H9 (cell line): Measurements from ENCODE around the gene TOX4. TPM values are rescaled to one million over a fixed set of nuclear protein-coding genes. Genes with fewer than 3 reads are reported as not detected.

ENCODE experiments used
- DNase-seq: peaks from one replicate; pipeline ENCODE4 v3.0.0-alpha.2; 2017
- H2AFZ ChIP-seq: one replicate; pipeline ENCODE4 v1.6.1; 2013; ENCODE audit warnings: mild to moderate bottlenecking, low read length, control low read depth, moderate library complexity
- H2AK5ac ChIP-seq: 2 replicates; pipeline ENCODE4 v1.6.1; 2013; ENCODE audit warnings: low read length, control low read depth, mixed read lengths; ENCODE audit not compliant: insufficient read length
- H2BK120ac ChIP-seq: one replicate; pipeline ENCODE4 v1.6.1; 2013; ENCODE audit warnings: low read depth, mild to moderate bottlenecking, low read length, control low read depth, inconsistent platforms; ENCODE audit not compliant: poor library complexity, severe bottlenecking
- H2BK12ac ChIP-seq: 2 replicates; pipeline ENCODE4 v1.6.1; 2013; ENCODE audit warnings: low read length, control low read depth, mixed read lengths, low read depth; ENCODE audit not compliant: insufficient read length
- H2BK15ac ChIP-seq: 2 replicates; pipeline ENCODE4 v1.6.1; 2013; ENCODE audit warnings: low read depth, low read length, control low read depth
- H2BK20ac ChIP-seq: one replicate; pipeline ENCODE4 v1.6.1; 2013; ENCODE audit warnings: low read depth, mild to moderate bottlenecking, low read length, control low read depth, inconsistent platforms; ENCODE audit not compliant: poor library complexity, severe bottlenecking
- H2BK5ac ChIP-seq: 2 replicates; pipeline ENCODE4 v1.6.1; 2013; ENCODE audit warnings: low read length, control low read depth, mixed read lengths; ENCODE audit not compliant: insufficient read length
- H3K14ac ChIP-seq: 2 replicates; pipeline ENCODE4 v1.6.1; 2013; ENCODE audit warnings: low read length, control low read depth; ENCODE audit not compliant: insufficient read depth
- H3K18ac ChIP-seq: 2 replicates; pipeline ENCODE4 v1.6.1; 2013; ENCODE audit warnings: low read depth, mild to moderate bottlenecking, mixed read lengths, low read length, control low read depth; ENCODE audit not compliant: insufficient read length
- H3K23ac ChIP-seq: 2 replicates; pipeline ENCODE4 v1.6.1; 2013; ENCODE audit warnings: low read length, control low read depth, mixed read lengths, low read depth; ENCODE audit not compliant: insufficient read length
- H3K23me2 ChIP-seq: 2 replicates; pipeline ENCODE4 v1.6.1; 2013; ENCODE audit warnings: low read depth, mild to moderate bottlenecking, mixed read lengths, low read length, control low read depth; ENCODE audit not compliant: insufficient read length, poor library complexity, severe bottlenecking
- H3K27ac ChIP-seq: 2 replicates; pipeline ENCODE4 v1.5.1; 2013; ENCODE audit warnings: low read length, control low read depth, mixed read lengths, low read depth; ENCODE audit not compliant: insufficient read length
- H3K27me3 ChIP-seq: 2 replicates; pipeline ENCODE4 v1.6.1; 2013; ENCODE audit warnings: low read length, control low read depth, inconsistent platforms; ENCODE audit not compliant: insufficient read depth
- H3K4ac ChIP-seq: 2 replicates; pipeline ENCODE4 v1.6.1; 2013; ENCODE audit warnings: low read depth, mild to moderate bottlenecking, control low read depth, inconsistent platforms, low read length, moderate library complexity
- H3K4me1 ChIP-seq: 2 replicates; pipeline ENCODE4 v1.6.1; 2013; ENCODE audit warnings: low read length, control low read depth, inconsistent platforms; ENCODE audit not compliant: insufficient read depth
- H3K4me2 ChIP-seq: 2 replicates; pipeline ENCODE4 v1.6.1; 2013; ENCODE audit warnings: low read length, control low read depth, mixed read lengths; ENCODE audit not compliant: insufficient read length, insufficient read depth
- H3K56ac ChIP-seq: 2 replicates; pipeline ENCODE4 v1.6.1; 2013; ENCODE audit warnings: low read depth, mild to moderate bottlenecking, mixed read lengths, low read length, control low read depth; ENCODE audit not compliant: insufficient read length
- H3K79me1 ChIP-seq: 2 replicates; pipeline ENCODE4 v1.6.1; 2013; ENCODE audit warnings: low read depth, mild to moderate bottlenecking, moderate library complexity, low read length, control low read depth, inconsistent platforms; ENCODE audit not compliant: insufficient read depth, poor library complexity, severe bottlenecking
- H3K79me2 ChIP-seq: 2 replicates; pipeline ENCODE4 v1.6.1; 2013; ENCODE audit warnings: low read length, control low read depth, inconsistent platforms; ENCODE audit not compliant: insufficient read depth
- H3K9ac ChIP-seq: 2 replicates; pipeline ENCODE4 v1.6.1; 2013; ENCODE audit warnings: low read length, control low read depth, mixed read lengths; ENCODE audit not compliant: insufficient read length; ENCODE audit errors: extremely low read depth
- H3K9me3 ChIP-seq: one replicate; pipeline ENCODE4 v1.6.1; 2013; ENCODE audit warnings: low read depth, low read length, inconsistent platforms; ENCODE audit not compliant: control insufficient read depth
- H3T11ph ChIP-seq: one replicate; pipeline ENCODE4 v1.6.1; 2013; ENCODE audit warnings: mild to moderate bottlenecking, low read length, control low read depth, inconsistent platforms
- H4K20me1 ChIP-seq: one replicate; pipeline ENCODE4 v1.6.1; 2013; ENCODE audit not compliant: control insufficient read depth, insufficient read length, insufficient read depth
- H4K5ac ChIP-seq: 2 replicates; pipeline ENCODE4 v1.6.1; 2013; ENCODE audit warnings: low read depth, mild to moderate bottlenecking, mixed read lengths, low read length, control low read depth; ENCODE audit not compliant: insufficient read length
- H4K8ac ChIP-seq: replicated peaks from 2 replicates; pipeline ENCODE4 v1.6.1; 2013; ENCODE audit warnings: low read length, control low read depth, mixed read lengths, low read depth; ENCODE audit not compliant: insufficient read length
- H4K91ac ChIP-seq: 2 replicates; pipeline ENCODE4 v1.6.1; 2013; ENCODE audit warnings: low read depth, mild to moderate bottlenecking, moderate library complexity, mixed read lengths, low read length, control low read depth; ENCODE audit not compliant: insufficient read length
- H3K27ac Mint-ChIP-seq, 3 experiments: 2 replicates in 2 of 3; 3 replicates in 1 of 3; pipeline ENCODE4 v1.8.0; 2020 to 2021; ENCODE audit warnings: mixed read lengths in 3 of 3, mild to moderate bottlenecking in 1 of 3, moderate library complexity in 1 of 3
- H3K27me3 Mint-ChIP-seq: 2 replicates; pipeline ENCODE4 v1.8.0; 2021; ENCODE audit warnings: low read depth, mild to moderate bottlenecking, moderate library complexity, mixed read lengths
- H3K36me3 Mint-ChIP-seq, 3 experiments: 2 replicates in 2 of 3; 3 replicates in 1 of 3; pipeline ENCODE4 v1.8.0; 2020 to 2021; ENCODE audit warnings: low read depth in 3 of 3, mixed read lengths in 3 of 3; ENCODE audit not compliant: insufficient read depth in 1 of 3
- H3K4me1 Mint-ChIP-seq, 2 experiments: 2 replicates each; pipeline ENCODE4 v1.8.0; 2020; ENCODE audit warnings: mixed read lengths in 2 of 2
- H3K4me3 Mint-ChIP-seq, 2 experiments: 2 replicates in 1 of 2; 3 replicates in 1 of 2; pipeline ENCODE4 v1.8.0; 2020 to 2021; ENCODE audit warnings: mild to moderate bottlenecking in 2 of 2, mixed read lengths in 2 of 2, moderate library complexity in 1 of 2
- H3K9me3 Mint-ChIP-seq, 2 experiments: 2 replicates in 1 of 2; 3 replicates in 1 of 2; pipeline ENCODE4 v1.8.0; 2020; ENCODE audit warnings: mild to moderate bottlenecking in 2 of 2, mixed read lengths in 2 of 2, moderate library complexity in 1 of 2
- CTCF ChIP-seq: fragments of 200-600 bp; sonication (generic); conservative IDR thresholded peaks from 3 replicates; pipeline ENCODE4 v1.8.0; 2021; ENCODE audit warnings: antibody characterized with exemption, mild to moderate bottlenecking
- WGBS: extraction: QIAGEN DNeasy Blood & Tissue Kit; methylation state at CpG from one replicate; pipeline ENCODE4 v1.1.7; 2013; ENCODE audit warnings: missing lambda C conversion rate, low lambda C conversion rate, mixed read lengths; ENCODE audit not compliant: insufficient read length; ENCODE audit errors: extremely low coverage; 5-methylcytosine and 5-hydroxymethylcytosine counted together
- total RNA-seq: library from RNA; stranded (reverse); gene quantifications from 2 replicates; pipeline ENCODE4 v1.2.1, GENCODE V29; 2021

TOX4 gene
- total RNA-seq, 1 experiment from 2014 or later, result 64.7 TPM

GRCh38 chr14:21428930-21429329, 48.1 kb upstream of the TOX4 start:
- no peak overlapping the region for H2BK120ac ChIP-seq
- H4K8ac ChIP-seq, result no peak overlapping the region
- H2AFZ ChIP-seq, result no peak overlapping the region
- no peak overlapping the region for H3K23ac ChIP-seq
- no peak overlapping the region for H3K18ac ChIP-seq
- no peak overlapping the region for H3K9ac ChIP-seq
- no peaks in the 10 kb centered on the region for H3K9me3 ChIP-seq
- peaks cover 2% of the 10 kb centered on the region; the same call in 1 of the 2 replicates for H3K79me2 ChIP-seq
- H2BK12ac ChIP-seq, result no peak overlapping the region
- no peak overlapping the region for H4K91ac ChIP-seq
- H3T11ph ChIP-seq, result no peak overlapping the region
- no peaks in the 10 kb centered on the region for H3K4me1 ChIP-seq
- H3K4me2 ChIP-seq, result no peak overlapping the region
- Mint-ChIP-seq H3K9me3 (no peaks in the 10 kb centered on the region), H3K4me3 (no peak overlapping the region), H3K27me3 (no peaks in the 10 kb centered on the region), H3K4me1 (no peaks in the 10 kb centered on the region), H3K36me3 (peaks cover 59 to 82% (median 73%) of the 10 kb centered on the region in 3 experiments; a peak in 6 of 7 replicates), H3K27ac (peak overlapping the region in 1 of 3 experiments; percentile 14; a peak in 1 of 7 replicates)
- no peak overlapping the region for H3K27ac ChIP-seq
- no peak overlapping the region for H2BK15ac ChIP-seq
- no peak overlapping the region for H4K5ac ChIP-seq
- TF ChIP-seq CTCF, result no peak
- no peak for DNase-seq
- no peak overlapping the region for H3K14ac ChIP-seq
- H3K27me3 ChIP-seq, result no peaks in the 10 kb centered on the region
- H2BK20ac ChIP-seq, result no peak overlapping the region
- no peak overlapping the region for H3K56ac ChIP-seq
- H3K79me1 ChIP-seq, result peaks cover 2% of the 10 kb centered on the region
- H3K23me2 ChIP-seq, result no peaks in the 10 kb centered on the region
- no CpG with 5 or more reads among the region's 4 CpGs for WGBS
- no peaks in the 10 kb centered on the region for H4K20me1 ChIP-seq
- no peak overlapping the region for H2AK5ac ChIP-seq
- no peak overlapping the region for H2BK5ac ChIP-seq
- H3K4ac ChIP-seq, result no peak overlapping the region
